Natural killer cell (primary cell): ENCODE measurements around the gene SSH2. TPM values are rescaled to one million over a fixed set of nuclear protein-coding genes. Genes with fewer than 3 reads are reported as not detected.
A peak's percentile ranks its signal among the peaks of the same experiment; 100 is the strongest.

Source experiments
- ATAC-seq, 3 donors: fragments of 150-1000 bp in 2 of 3; fragments of 200-7000 bp in 1 of 3; cut with Tn5 transposase; 1 replicate in 1 of 3; 2 replicates in 2 of 3; pipeline ENCODE4 v1.10.0; 2021; ENCODE audit warnings: mild to moderate bottlenecking in 2 of 3, moderate library complexity in 2 of 3
- DNase-seq, 2 donors: peaks; one replicate each; pipeline versions ENCODE4 v3.0.0 to v3.0.0-alpha.2; 2013 to 2021; ENCODE audit warnings: mixed read lengths in 1 of 2
- H3K27ac ChIP-seq: one replicate; pipeline ENCODE4 v1.5.1; 2013; ENCODE audit warnings: mild to moderate bottlenecking, low read length
- H3K27me3 ChIP-seq: one replicate; pipeline ENCODE4 v1.6.1; 2013; ENCODE audit warnings: low read length; ENCODE audit not compliant: control insufficient read depth, insufficient read depth
- H3K36me3 ChIP-seq: one replicate; pipeline ENCODE4 v1.6.1; 2013; ENCODE audit warnings: low read length; ENCODE audit not compliant: control insufficient read depth, insufficient read depth
- H3K4me1 ChIP-seq: one replicate; pipeline ENCODE4 v1.6.1; 2013; ENCODE audit warnings: low read length; ENCODE audit not compliant: control insufficient read depth, insufficient read depth
- H3K4me3 ChIP-seq: one replicate; pipeline ENCODE4 v1.5.1; 2013; ENCODE audit warnings: low read length
- H3K9me3 ChIP-seq: one replicate; pipeline ENCODE4 v1.6.1; 2013; ENCODE audit warnings: low read length; ENCODE audit not compliant: control insufficient read depth, insufficient read depth
- H3K27ac Mint-ChIP-seq, 2 donors: one replicate each; pipeline ENCODE4 v1.8.0; 2022; ENCODE audit warnings: mild to moderate bottlenecking in 2 of 2, mixed read lengths in 2 of 2, moderate library complexity in 1 of 2
- H3K27me3 Mint-ChIP-seq, 2 donors: one replicate each; pipeline ENCODE4 v1.8.0; 2022; ENCODE audit warnings: low read depth in 2 of 2, mixed read lengths in 2 of 2
- H3K36me3 Mint-ChIP-seq: one replicate; pipeline ENCODE4 v1.8.0; 2022; ENCODE audit warnings: mixed read lengths
- H3K4me1 Mint-ChIP-seq, 2 donors: one replicate each; pipeline ENCODE4 v1.8.0; 2022; ENCODE audit warnings: mixed read lengths in 2 of 2
- H3K4me3 Mint-ChIP-seq: one replicate; pipeline ENCODE4 v1.8.0; 2022; ENCODE audit warnings: mild to moderate bottlenecking, moderate library complexity, mixed read lengths
- H3K9me3 Mint-ChIP-seq, 2 donors: one replicate each; pipeline ENCODE4 v1.8.0; 2022; ENCODE audit warnings: mixed read lengths in 2 of 2
- WGBS: methylation state at CpG from one replicate; pipeline ENCODE4 v1.1.7; 2013; ENCODE audit warnings: missing lambda C conversion rate; ENCODE audit not compliant: insufficient coverage; 5-methylcytosine and 5-hydroxymethylcytosine counted together
- intact Hi-C: fragments of 100-400 bp; cut with micrococcal nuclease; formaldehyde crosslinking; loops from one replicate; pipeline ENCODE4 v1.14.2; 2022
- total RNA-seq, 4 donors: library from RNA; stranded (reverse); fragments of 120-200 nt in 1 of 4; gene quantifications; one replicate each; pipeline versions ENCODE4 v1.2.3 to v1.2.4, GENCODE V29; 2013 to 2022
- TF ChIP-seq, protein P1 (sequence below): fragments of 200-600 bp; IDR thresholded peaks from one replicate; pipeline ENCODE4 v1.8.0; 2022; ENCODE audit warnings: antibody characterized with exemption

Gene SSH2, protein sequence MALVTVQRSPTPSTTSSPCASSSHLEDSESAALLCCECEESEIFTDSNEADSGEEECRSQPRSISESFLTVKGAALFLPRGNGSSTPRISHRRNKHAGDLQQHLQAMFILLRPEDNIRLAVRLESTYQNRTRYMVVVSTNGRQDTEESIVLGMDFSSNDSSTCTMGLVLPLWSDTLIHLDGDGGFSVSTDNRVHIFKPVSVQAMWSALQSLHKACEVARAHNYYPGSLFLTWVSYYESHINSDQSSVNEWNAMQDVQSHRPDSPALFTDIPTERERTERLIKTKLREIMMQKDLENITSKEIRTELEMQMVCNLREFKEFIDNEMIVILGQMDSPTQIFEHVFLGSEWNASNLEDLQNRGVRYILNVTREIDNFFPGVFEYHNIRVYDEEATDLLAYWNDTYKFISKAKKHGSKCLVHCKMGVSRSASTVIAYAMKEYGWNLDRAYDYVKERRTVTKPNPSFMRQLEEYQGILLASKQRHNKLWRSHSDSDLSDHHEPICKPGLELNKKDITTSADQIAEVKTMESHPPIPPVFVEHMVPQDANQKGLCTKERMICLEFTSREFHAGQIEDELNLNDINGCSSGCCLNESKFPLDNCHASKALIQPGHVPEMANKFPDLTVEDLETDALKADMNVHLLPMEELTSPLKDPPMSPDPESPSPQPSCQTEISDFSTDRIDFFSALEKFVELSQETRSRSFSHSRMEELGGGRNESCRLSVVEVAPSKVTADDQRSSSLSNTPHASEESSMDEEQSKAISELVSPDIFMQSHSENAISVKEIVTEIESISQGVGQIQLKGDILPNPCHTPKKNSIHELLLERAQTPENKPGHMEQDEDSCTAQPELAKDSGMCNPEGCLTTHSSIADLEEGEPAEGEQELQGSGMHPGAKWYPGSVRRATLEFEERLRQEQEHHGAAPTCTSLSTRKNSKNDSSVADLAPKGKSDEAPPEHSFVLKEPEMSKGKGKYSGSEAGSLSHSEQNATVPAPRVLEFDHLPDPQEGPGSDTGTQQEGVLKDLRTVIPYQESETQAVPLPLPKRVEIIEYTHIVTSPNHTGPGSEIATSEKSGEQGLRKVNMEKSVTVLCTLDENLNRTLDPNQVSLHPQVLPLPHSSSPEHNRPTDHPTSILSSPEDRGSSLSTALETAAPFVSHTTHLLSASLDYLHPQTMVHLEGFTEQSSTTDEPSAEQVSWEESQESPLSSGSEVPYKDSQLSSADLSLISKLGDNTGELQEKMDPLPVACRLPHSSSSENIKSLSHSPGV (N-terminal part only)
- 100 to 1,000 TPM; 124 to 166 (median 144) TPM for total RNA-seq
- total RNA-seq (2013) = 105 TPM

DNA sequence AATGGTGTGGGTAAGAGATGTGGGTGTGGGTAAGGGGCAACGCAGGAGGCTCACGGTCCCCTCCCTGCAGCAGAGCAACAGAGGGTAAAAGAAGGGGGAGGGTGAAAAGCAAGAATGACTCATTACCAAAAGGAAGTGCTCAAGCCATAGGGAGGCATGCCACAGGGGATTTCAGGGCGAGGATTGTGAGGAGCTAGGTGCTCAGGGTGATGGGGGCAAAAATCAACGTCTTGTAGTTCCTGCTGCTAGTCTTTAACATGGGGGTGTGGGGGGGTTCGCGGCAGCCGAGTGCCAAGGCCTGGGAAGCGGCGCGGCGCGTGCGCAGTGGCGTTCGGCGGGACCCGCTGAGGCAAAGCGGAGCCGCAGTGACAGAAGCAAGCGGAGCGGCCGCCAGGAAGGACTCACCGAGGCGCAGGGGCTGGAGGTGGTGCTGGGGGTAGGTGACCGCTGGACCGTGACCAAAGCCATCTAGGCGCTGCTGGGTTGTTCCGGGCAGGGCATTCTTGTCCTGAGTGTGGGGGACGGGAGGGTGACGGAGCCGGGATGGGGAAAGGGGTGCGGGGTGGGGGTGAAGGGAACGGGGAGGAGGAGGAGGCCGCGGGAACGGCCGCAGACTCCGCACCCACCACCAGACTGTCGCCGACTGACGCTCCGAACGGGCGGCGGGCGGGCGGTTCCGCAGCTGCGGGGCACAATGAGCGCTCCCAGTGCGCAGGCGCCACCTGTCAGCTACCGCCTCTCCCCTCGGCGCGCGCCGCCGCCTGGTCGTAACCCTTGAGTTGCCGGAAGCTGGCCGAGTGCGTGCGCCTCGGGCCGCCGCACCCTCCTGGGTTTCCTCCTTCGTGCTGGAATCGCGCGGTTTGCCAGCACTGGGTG, at the start of gene SSH2:
Gene SSH2, minus strand, starts transcription at position 696 of the 876 bp plus-strand sequence. Its CDS starts 228 bp downstream, at position 468.
- Mint-ChIP-seq H3K4me3 (no peak within 1 kb of the TSS), H3K27ac (no peak within 1 kb of the TSS), H3K27me3 (no peaks in the 10 kb centered on the region), H3K36me3 (no peaks in the 10 kb centered on the region), H3K4me1 (peaks cover 24 to 33% of the 10 kb centered on the region in 2 donors), H3K9me3 (no peaks in the 10 kb centered on the region)
- peak within 1 kb of the TSS; percentile 90 for H3K27ac ChIP-seq
- intact Hi-C loops = loop anchor here (2.0 to 5.0 kb wide), 2 partner anchors 62 to 291 kb away; no protein-coding TSS in a partner anchor
- TF ChIP-seq, protein P1, sequence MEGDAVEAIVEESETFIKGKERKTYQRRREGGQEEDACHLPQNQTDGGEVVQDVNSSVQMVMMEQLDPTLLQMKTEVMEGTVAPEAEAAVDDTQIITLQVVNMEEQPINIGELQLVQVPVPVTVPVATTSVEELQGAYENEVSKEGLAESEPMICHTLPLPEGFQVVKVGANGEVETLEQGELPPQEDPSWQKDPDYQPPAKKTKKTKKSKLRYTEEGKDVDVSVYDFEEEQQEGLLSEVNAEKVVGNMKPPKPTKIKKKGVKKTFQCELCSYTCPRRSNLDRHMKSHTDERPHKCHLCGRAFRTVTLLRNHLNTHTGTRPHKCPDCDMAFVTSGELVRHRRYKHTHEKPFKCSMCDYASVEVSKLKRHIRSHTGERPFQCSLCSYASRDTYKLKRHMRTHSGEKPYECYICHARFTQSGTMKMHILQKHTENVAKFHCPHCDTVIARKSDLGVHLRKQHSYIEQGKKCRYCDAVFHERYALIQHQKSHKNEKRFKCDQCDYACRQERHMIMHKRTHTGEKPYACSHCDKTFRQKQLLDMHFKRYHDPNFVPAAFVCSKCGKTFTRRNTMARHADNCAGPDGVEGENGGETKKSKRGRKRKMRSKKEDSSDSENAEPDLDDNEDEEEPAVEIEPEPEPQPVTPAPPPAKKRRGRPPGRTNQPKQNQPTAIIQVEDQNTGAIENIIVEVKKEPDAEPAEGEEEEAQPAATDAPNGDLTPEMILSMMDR = no peak
- H3K27me3 ChIP-seq = no peaks in the 10 kb centered on the region
- H3K4me1 ChIP-seq = peaks cover 17% of the 10 kb centered on the region
- DNase-seq = peak; percentile 81 to 95
- H3K4me3 ChIP-seq = peak within 1 kb of the TSS; percentile 95
- no peaks in the 10 kb centered on the region for H3K9me3 ChIP-seq
- peaks cover 2% of the 10 kb centered on the region for H3K36me3 ChIP-seq
- WGBS = under 1% methylated on average over 71 of the region's 71 CpGs
- peak; percentile 72 to 86 (median 82) for ATAC-seq

DNA sequence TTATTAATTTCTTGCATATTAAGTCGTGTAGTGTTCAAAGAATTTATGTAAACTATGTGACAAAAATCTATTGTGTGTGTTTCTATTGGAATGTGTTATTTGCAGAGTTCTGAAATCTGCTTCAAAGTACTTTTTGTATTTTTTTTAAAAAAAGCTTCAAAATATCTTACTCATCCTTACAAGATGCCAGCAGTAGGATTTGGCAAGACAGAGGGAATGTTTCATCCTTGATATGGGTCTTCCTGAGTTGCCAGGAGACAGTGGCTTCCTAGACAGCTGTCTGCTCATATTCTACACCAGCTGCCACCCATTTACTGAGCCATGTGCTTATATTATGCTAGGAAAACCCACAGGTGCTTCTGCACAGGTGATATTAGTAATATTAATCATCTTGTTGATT, 47.8 kb upstream of the SSH2 start:
- peaks cover 0 to 3% of the 10 kb centered on the region in 2 donors for H3K27me3 Mint-ChIP-seq
- no peaks in the 10 kb centered on the region for H3K36me3 ChIP-seq
- DNase-seq (no peak), ATAC-seq (no peak)
- H3K4me1 Mint-ChIP-seq = no peaks in the 10 kb centered on the region
- TF ChIP-seq, protein P1 = no peak
- H3K4me1 ChIP-seq = no peaks in the 10 kb centered on the region
- H3K4me3 Mint-ChIP-seq = no peak overlapping the region
- no peaks in the 10 kb centered on the region for H3K9me3 Mint-ChIP-seq
- no peak overlapping the region for H3K27ac Mint-ChIP-seq
- intact Hi-C loops = no loop called here
- no peaks in the 10 kb centered on the region for H3K36me3 Mint-ChIP-seq
- H3K9me3 ChIP-seq = no peaks in the 10 kb centered on the region
- no peak overlapping the region for H3K4me3 ChIP-seq
- no peak overlapping the region for H3K27ac ChIP-seq
- WGBS = 71% methylated on average over 1 of the region's 1 CpG
- H3K27me3 ChIP-seq = peaks cover 3% of the 10 kb centered on the region

DNA sequence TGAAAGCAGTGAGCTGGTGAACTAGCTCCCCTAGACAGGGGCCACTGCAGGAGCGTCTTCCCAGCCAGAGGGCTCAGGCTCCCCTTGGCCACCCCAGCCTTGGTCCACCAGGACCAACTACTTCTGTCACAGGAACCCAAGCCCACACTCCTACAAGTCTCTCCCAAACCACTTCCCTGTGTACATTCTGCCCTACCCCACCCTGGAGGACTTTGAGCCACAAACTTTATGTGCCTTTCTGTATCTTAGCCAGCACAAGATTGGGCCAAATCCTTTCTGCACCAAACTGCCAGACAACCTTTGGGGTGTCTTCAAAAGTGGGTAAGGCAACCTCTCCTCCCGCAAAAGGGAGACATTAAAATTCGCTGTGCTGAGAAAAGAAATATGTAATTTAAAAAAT, 43.0 kb upstream of the SSH2 start:
- Mint-ChIP-seq H3K9me3 (no peaks in the 10 kb centered on the region), H3K4me1 (no peaks in the 10 kb centered on the region), H3K27ac (no peak overlapping the region), H3K36me3 (no peaks in the 10 kb centered on the region), H3K27me3 (no peaks in the 10 kb centered on the region), H3K4me3 (no peak overlapping the region)
- intact Hi-C loops = no loop called here
- H3K36me3 ChIP-seq = no peaks in the 10 kb centered on the region
- TF ChIP-seq, protein P1 = no peak
- H3K4me1 ChIP-seq = no peaks in the 10 kb centered on the region
- H3K4me3 ChIP-seq = no peak overlapping the region
- 96% methylated on average over 1 of the region's 3 CpGs for WGBS
- no peaks in the 10 kb centered on the region for H3K27me3 ChIP-seq
- no peak for ATAC-seq
- H3K27ac ChIP-seq = no peak overlapping the region
- no peaks in the 10 kb centered on the region for H3K9me3 ChIP-seq
- DNase-seq = no peak
